ENCODE results near the gene BMP4. TPM values are rescaled to one million over a fixed set of nuclear protein-coding genes. Genes with fewer than 3 reads are reported as not detected.

The BMP4 gene
- total RNA-seq, 1 donor from 2014 or later: 3.4 TPM

DNA sequence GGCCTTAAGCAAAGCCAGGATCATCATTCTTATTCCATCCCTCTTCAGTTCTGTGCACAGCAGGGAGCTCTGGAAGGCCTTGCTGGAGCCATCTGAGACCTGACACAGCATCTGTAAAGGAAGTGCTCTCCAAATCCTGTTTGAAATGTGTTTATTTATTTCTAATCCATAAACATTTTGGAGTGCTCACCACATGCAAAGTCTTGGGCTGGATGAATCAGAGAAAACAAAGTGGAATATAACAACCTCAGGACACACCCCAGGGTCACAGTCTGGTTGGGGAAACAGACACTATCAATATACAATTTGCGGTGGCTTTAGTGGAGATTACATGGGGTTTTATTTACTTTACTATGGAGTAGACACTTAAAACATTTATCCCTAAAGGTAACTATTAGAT lies 54.3 kb downstream of the BMP4 start:
- TF ChIP-seq, protein P1, sequence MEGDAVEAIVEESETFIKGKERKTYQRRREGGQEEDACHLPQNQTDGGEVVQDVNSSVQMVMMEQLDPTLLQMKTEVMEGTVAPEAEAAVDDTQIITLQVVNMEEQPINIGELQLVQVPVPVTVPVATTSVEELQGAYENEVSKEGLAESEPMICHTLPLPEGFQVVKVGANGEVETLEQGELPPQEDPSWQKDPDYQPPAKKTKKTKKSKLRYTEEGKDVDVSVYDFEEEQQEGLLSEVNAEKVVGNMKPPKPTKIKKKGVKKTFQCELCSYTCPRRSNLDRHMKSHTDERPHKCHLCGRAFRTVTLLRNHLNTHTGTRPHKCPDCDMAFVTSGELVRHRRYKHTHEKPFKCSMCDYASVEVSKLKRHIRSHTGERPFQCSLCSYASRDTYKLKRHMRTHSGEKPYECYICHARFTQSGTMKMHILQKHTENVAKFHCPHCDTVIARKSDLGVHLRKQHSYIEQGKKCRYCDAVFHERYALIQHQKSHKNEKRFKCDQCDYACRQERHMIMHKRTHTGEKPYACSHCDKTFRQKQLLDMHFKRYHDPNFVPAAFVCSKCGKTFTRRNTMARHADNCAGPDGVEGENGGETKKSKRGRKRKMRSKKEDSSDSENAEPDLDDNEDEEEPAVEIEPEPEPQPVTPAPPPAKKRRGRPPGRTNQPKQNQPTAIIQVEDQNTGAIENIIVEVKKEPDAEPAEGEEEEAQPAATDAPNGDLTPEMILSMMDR (IDR thresholded peaks at IDR 0.05): no peak
- H3K4me3 Mint-ChIP-seq (ENCODE audit: unreplicated experiment): no peak overlapping the region
- no peak overlapping the region for H3K27ac Mint-ChIP-seq (ENCODE audit: unreplicated experiment)
- H3K27me3 Mint-ChIP-seq (ENCODE audit: low read depth): peaks cover 2% of the 10 kb centered on the region
- DNase-seq (ENCODE audit: low spot score): no peak
- no peaks in the 10 kb centered on the region for H3K4me1 Mint-ChIP-seq (ENCODE audit: low read depth)
- peaks cover 10% of the 10 kb centered on the region for H3K36me3 Mint-ChIP-seq (ENCODE audit: low read depth)
- peaks cover 19% of the 10 kb centered on the region for H3K9me3 Mint-ChIP-seq (ENCODE audit: low read depth)

DNA sequence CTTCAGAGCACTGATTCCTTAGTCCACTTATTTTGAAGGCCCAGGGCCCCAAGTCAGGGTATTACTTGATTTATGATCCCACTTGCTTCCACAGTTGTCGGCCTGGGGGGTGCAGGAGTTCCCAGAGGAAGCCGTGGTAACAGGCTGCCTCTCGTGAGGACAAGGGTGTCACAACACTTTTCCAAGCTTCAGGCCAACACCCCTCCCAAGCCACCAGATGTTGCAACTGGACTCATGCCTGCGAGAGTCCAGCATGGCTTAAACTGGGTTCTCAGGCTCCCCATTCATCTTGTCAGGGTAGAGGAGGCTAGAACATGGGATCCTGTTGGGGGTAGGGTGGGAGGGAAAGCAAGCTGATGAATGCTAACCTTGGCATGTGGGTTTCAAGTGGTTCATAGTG lies 56.1 kb downstream of the BMP4 start:
- no peaks in the 10 kb centered on the region for H3K4me1 Mint-ChIP-seq (ENCODE audit: low read depth)
- H3K27ac Mint-ChIP-seq (ENCODE audit: unreplicated experiment): no peak overlapping the region
- TF ChIP-seq, protein P1 (IDR thresholded peaks at IDR 0.05): no peak
- H3K27me3 Mint-ChIP-seq (ENCODE audit: low read depth): peaks cover 2% of the 10 kb centered on the region
- H3K36me3 Mint-ChIP-seq (ENCODE audit: low read depth): peaks cover 6% of the 10 kb centered on the region
- DNase-seq (ENCODE audit: low spot score): no peak
- H3K9me3 Mint-ChIP-seq (ENCODE audit: low read depth): peaks cover 9% of the 10 kb centered on the region
- H3K4me3 Mint-ChIP-seq (ENCODE audit: unreplicated experiment): no peak overlapping the region

Small RNA genes within 50 kb of the gene (microRNA-seq; reads per million reads assigned to microRNA genes)
- not detected for gene MIR5580 (ENCODE audit: borderline number of aligned reads)

Data from chondrocyte (in vitro differentiated cells).